IPS-20b (cell line): ENCODE results near the gene NUP35.

ENCODE experiments used
- H3K27ac ChIP-seq: one replicate; pipeline ENCODE4 v1.5.1; 2013; ENCODE audit warnings: low read length
- H3K27me3 ChIP-seq: 2 replicates; pipeline ENCODE4 v1.6.1; 2013; ENCODE audit warnings: mild to moderate bottlenecking, low read length, inconsistent platforms; ENCODE audit not compliant: insufficient read depth
- H3K36me3 ChIP-seq: 2 replicates; pipeline ENCODE4 v1.6.1; 2013; ENCODE audit warnings: low read depth, mild to moderate bottlenecking, inconsistent platforms, low read length, moderate library complexity; ENCODE audit not compliant: insufficient read depth
- H3K4me1 ChIP-seq: 2 replicates; pipeline ENCODE4 v1.6.1; 2013; ENCODE audit warnings: mild to moderate bottlenecking, control low read depth, inconsistent platforms, low read length, moderate library complexity; ENCODE audit not compliant: insufficient read depth
- H3K4me3 ChIP-seq: 2 replicates; pipeline ENCODE4 v1.5.1; 2013; ENCODE audit warnings: mild to moderate bottlenecking, low read length, inconsistent platforms
- H3K9ac ChIP-seq: 2 replicates; pipeline ENCODE4 v1.6.1; 2013; ENCODE audit warnings: low read depth, mild to moderate bottlenecking, inconsistent platforms, low read length, moderate library complexity
- H3K9me3 ChIP-seq: 2 replicates; pipeline ENCODE4 v1.6.1; 2013; ENCODE audit warnings: mild to moderate bottlenecking, low read depth, low read length, inconsistent platforms; ENCODE audit not compliant: insufficient read depth

Gene NUP35

GRCh38 chr2:183124222-183124956, at the start of gene NUP35:
Gene NUP35, plus strand, starts transcription at chr2:183124443. Its CDS starts 15 bp downstream, at chr2:183124458.
- Histone ChIP-seq H3K27ac (peak within 1 kb of the TSS; percentile 65), H3K9me3 (no peaks in the 10 kb centered on the region), H3K9ac (peak within 1 kb of the TSS; percentile 94), H3K4me3 (peak within 1 kb of the TSS; percentile 89), H3K27me3 (no peaks in the 10 kb centered on the region), H3K4me1 (peaks cover 7% of the 10 kb centered on the region; the same call in 1 of the 2 replicates), H3K36me3 (peaks cover 14% of the 10 kb centered on the region)

- H3K27me3 ChIP-seq: no peaks in the 10 kb centered on the region
- peak overlapping the region; percentile 87 for H3K4me3 ChIP-seq
- H3K4me1 ChIP-seq: peaks cover 18% of the 10 kb centered on the region; the same call in 1 of the 2 replicates
- no peak overlapping the region for H3K27ac ChIP-seq
- H3K9ac ChIP-seq: peak overlapping the region; percentile 46; the same call in 1 of the 2 replicates
- no peaks in the 10 kb centered on the region for H3K9me3 ChIP-seq
- no peaks in the 10 kb centered on the region for H3K36me3 ChIP-seq
Measured at GRCh38 chr2:183078163-183078463, 46.1 kb upstream of the NUP35 start.

GRCh38 chr2:183078464-183079138, 45.6 kb upstream of the NUP35 start, which contains the start of gene DUSP19:
Gene DUSP19, plus strand, starts transcription at chr2:183078747. Its CDS starts 187 bp downstream, at chr2:183078934.
- H3K4me3 ChIP-seq: peak within 1 kb of the TSS; percentile 87

GRCh38 chr2:183079139-183079775, 45.0 kb upstream of the NUP35 start:
- Histone ChIP-seq H3K27ac (peak overlapping the region; percentile 19), H3K4me3 (peak overlapping the region; percentile 87), H3K27me3 (no peaks in the 10 kb centered on the region), H3K36me3 (no peaks in the 10 kb centered on the region), H3K9ac (peak overlapping the region; percentile 69; the same call in 1 of the 2 replicates), H3K4me1 (peaks cover 18% of the 10 kb centered on the region; the same call in 1 of the 2 replicates), H3K9me3 (no peaks in the 10 kb centered on the region)

More at GRCh38 chr2:183078464-183079138, 45.6 kb upstream of the NUP35 start, which contains the start of gene DUSP19:
- peaks cover 18% of the 10 kb centered on the region; the same call in 1 of the 2 replicates for H3K4me1 ChIP-seq
- H3K36me3 ChIP-seq: no peaks in the 10 kb centered on the region
- H3K27ac ChIP-seq: peak within 1 kb of the TSS; percentile 19
- H3K9me3 ChIP-seq: no peaks in the 10 kb centered on the region
- H3K9ac ChIP-seq: peak within 1 kb of the TSS; percentile 69; the same call in 1 of the 2 replicates
- H3K27me3 ChIP-seq: no peaks in the 10 kb centered on the region

GRCh38 chr2:183081911-183082310, 42.3 kb upstream of the NUP35 start:
- H3K36me3 ChIP-seq: no peaks in the 10 kb centered on the region
- no peak overlapping the region for H3K4me3 ChIP-seq
- H3K9ac ChIP-seq: no peak overlapping the region
- no peaks in the 10 kb centered on the region for H3K9me3 ChIP-seq
- H3K27me3 ChIP-seq: no peaks in the 10 kb centered on the region
- H3K4me1 ChIP-seq: peaks cover 18% of the 10 kb centered on the region; the same call in 1 of the 2 replicates
- H3K27ac ChIP-seq: no peak overlapping the region

- Histone ChIP-seq H3K4me1 (no peaks in the 10 kb centered on the region), H3K36me3 (no peaks in the 10 kb centered on the region), H3K9me3 (no peaks in the 10 kb centered on the region), H3K9ac (no peak overlapping the region), H3K4me3 (no peak overlapping the region), H3K27me3 (no peaks in the 10 kb centered on the region), H3K27ac (no peak overlapping the region)
Measured at GRCh38 chr2:183088061-183088460, 36.2 kb upstream of the NUP35 start.

- no peak overlapping the region for H3K27ac ChIP-seq
- no peak overlapping the region for H3K4me3 ChIP-seq
- H3K4me1 ChIP-seq: no peaks in the 10 kb centered on the region
- H3K27me3 ChIP-seq: no peaks in the 10 kb centered on the region
- no peaks in the 10 kb centered on the region for H3K36me3 ChIP-seq
- H3K9ac ChIP-seq: no peak overlapping the region
- H3K9me3 ChIP-seq: no peaks in the 10 kb centered on the region
Measured at GRCh38 chr2:183089192-183089851, 34.9 kb upstream of the NUP35 start.

- H3K4me3 ChIP-seq: no peak overlapping the region
- H3K9ac ChIP-seq: no peak overlapping the region
- no peaks in the 10 kb centered on the region for H3K27me3 ChIP-seq
- no peaks in the 10 kb centered on the region for H3K36me3 ChIP-seq
- H3K9me3 ChIP-seq: no peaks in the 10 kb centered on the region
- H3K4me1 ChIP-seq: 0 out of 2 replicates have a peak, but pooled peaks cover 7% of the 10 kb centered on the region
- no peak overlapping the region for H3K27ac ChIP-seq
Measured at GRCh38 chr2:183091318-183091953, 32.8 kb upstream of the NUP35 start.

GRCh38 chr2:183091954-183092345, 32.3 kb upstream of the NUP35 start:
- Histone ChIP-seq H3K27ac (no peak overlapping the region), H3K27me3 (no peaks in the 10 kb centered on the region), H3K9me3 (no peaks in the 10 kb centered on the region), H3K36me3 (no peaks in the 10 kb centered on the region), H3K4me3 (no peak overlapping the region), H3K4me1 (0 out of 2 replicates have a peak, but pooled peaks cover 7% of the 10 kb centered on the region), H3K9ac (no peak overlapping the region)

GRCh38 chr2:183093857-183094657, 30.2 kb upstream of the NUP35 start:
- H3K9me3 ChIP-seq: no peaks in the 10 kb centered on the region
- no peak overlapping the region for H3K4me3 ChIP-seq
- no peak overlapping the region for H3K27ac ChIP-seq
- H3K4me1 ChIP-seq: 0 out of 2 replicates have a peak, but pooled peaks cover 7% of the 10 kb centered on the region
- no peaks in the 10 kb centered on the region for H3K27me3 ChIP-seq
- H3K9ac ChIP-seq: no peak overlapping the region
- H3K36me3 ChIP-seq: no peaks in the 10 kb centered on the region
